Measurements from ENCODE around the gene BLM. TPM values are rescaled to one million over a fixed set of nuclear protein-coding genes. Genes with fewer than 3 reads are reported as not detected.

BLM gene
- total and polyA plus RNA-seq, 4 donors = 2.2 to 8.7 (median 3.8) TPM

DNA sequence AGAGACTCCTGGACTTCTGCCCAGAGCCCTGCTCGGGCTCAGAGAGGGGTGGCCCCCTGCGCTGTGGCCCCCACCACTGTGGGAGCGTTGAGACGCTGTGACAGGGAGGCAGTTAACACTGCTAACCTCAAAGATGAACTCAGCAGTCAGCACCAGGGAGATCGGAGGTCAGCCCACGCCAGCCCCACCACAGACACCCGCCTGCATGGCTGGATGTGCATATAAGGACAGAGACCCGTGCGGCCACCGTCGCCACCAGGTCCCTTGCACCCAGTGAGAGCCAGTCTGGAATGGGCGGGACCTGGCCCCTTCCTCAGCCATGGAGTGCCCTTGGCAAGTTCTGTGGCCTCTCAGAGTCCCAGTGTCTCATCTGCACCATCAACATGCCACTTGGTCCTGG lies 102.7 kb downstream of the BLM start:
- TF ChIP-seq, protein P1, sequence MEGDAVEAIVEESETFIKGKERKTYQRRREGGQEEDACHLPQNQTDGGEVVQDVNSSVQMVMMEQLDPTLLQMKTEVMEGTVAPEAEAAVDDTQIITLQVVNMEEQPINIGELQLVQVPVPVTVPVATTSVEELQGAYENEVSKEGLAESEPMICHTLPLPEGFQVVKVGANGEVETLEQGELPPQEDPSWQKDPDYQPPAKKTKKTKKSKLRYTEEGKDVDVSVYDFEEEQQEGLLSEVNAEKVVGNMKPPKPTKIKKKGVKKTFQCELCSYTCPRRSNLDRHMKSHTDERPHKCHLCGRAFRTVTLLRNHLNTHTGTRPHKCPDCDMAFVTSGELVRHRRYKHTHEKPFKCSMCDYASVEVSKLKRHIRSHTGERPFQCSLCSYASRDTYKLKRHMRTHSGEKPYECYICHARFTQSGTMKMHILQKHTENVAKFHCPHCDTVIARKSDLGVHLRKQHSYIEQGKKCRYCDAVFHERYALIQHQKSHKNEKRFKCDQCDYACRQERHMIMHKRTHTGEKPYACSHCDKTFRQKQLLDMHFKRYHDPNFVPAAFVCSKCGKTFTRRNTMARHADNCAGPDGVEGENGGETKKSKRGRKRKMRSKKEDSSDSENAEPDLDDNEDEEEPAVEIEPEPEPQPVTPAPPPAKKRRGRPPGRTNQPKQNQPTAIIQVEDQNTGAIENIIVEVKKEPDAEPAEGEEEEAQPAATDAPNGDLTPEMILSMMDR (IDR thresholded peaks at IDR 0.05; ENCODE audit: control extremely low read depth, extremely low read depth) = no peak
- Histone ChIP-seq H3K4me3 (no peak overlapping the region), H3K4me1 (ENCODE audit: control insufficient read depth in 5 of 5, insufficient read depth in 5 of 5, low read length in 5 of 5) (peaks cover 0 to 13% (median 2%) of the 10 kb centered on the region in 5 donors), H3K9ac (ENCODE audit: insufficient read depth in 1 of 2, low read length in 2 of 2) (no peak overlapping the region), H3K27me3 (ENCODE audit: control insufficient read depth in 3 of 3, insufficient read depth in 3 of 3, low read length in 2 of 3) (no peaks in the 10 kb centered on the region), H3K36me3 (ENCODE audit: control insufficient read depth in 4 of 4, insufficient read depth in 4 of 4, low read length in 4 of 4) (no peaks in the 10 kb centered on the region), H3K27ac (ENCODE audit: low read depth in 1 of 2, low read length in 1 of 2) (no peak overlapping the region), H3K9me3 (ENCODE audit: control insufficient read depth in 4 of 4, insufficient read depth in 3 of 4, low read length in 3 of 4) (no peaks in the 10 kb centered on the region)
- ATAC-seq (ENCODE audit: insufficient read depth, low FRiP score) (no peak), DNase-seq (no peak)
- 47 to 61% methylated on average over 12 of the region's 12 CpGs for WGBS, 2 donors

DNA sequence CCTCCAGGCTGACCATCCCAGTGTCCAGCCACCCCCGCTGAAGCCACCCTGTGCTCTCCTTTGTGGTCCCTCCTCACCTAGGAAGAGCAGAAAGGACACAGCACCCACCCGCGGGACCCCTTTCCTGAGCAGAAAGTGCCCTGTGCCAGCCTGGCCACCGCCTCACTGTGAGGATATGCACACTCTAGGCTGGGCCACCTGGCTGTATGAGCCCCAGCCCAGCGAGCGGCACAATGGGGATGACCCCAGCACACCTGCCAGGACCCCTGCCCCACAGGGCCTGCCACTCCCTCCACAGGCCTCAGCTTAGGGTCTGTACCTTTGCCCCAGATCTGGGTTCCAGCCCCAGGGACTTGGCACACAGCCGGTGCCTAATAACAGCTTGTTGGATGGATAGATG lies 103.3 kb downstream of the BLM start:
- Histone ChIP-seq H3K27me3 (ENCODE audit: control insufficient read depth in 3 of 3, insufficient read depth in 3 of 3, low read length in 2 of 3) (no peaks in the 10 kb centered on the region), H3K9ac (ENCODE audit: insufficient read depth in 1 of 2, low read length in 2 of 2) (no peak overlapping the region), H3K27ac (ENCODE audit: low read depth in 1 of 2, low read length in 1 of 2) (no peak overlapping the region), H3K36me3 (ENCODE audit: control insufficient read depth in 4 of 4, insufficient read depth in 4 of 4, low read length in 4 of 4) (no peaks in the 10 kb centered on the region), H3K4me1 (ENCODE audit: control insufficient read depth in 5 of 5, insufficient read depth in 5 of 5, low read length in 5 of 5) (peaks cover 0 to 13% (median 2%) of the 10 kb centered on the region in 5 donors), H3K4me3 (no peak overlapping the region), H3K9me3 (ENCODE audit: control insufficient read depth in 4 of 4, insufficient read depth in 3 of 4, low read length in 3 of 4) (no peaks in the 10 kb centered on the region)
- ATAC-seq (ENCODE audit: insufficient read depth, low FRiP score) (no peak), DNase-seq (no peak)
- WGBS, 2 donors = 89 to 96% methylated on average over 7 of the region's 7 CpGs
- TF ChIP-seq, protein P1 (IDR thresholded peaks at IDR 0.05; ENCODE audit: control extremely low read depth, extremely low read depth) = no peak

- WGBS, 2 donors = 77 to 83% methylated on average over 8 of the region's 8 CpGs
- DNase-seq (no peak), ATAC-seq (ENCODE audit: insufficient read depth, low FRiP score) (no peak)
- TF ChIP-seq, protein P1 (IDR thresholded peaks at IDR 0.05; ENCODE audit: control extremely low read depth, extremely low read depth) = no peak
- Histone ChIP-seq H3K36me3 (ENCODE audit: control insufficient read depth in 4 of 4, insufficient read depth in 4 of 4, low read length in 4 of 4) (no peaks in the 10 kb centered on the region), H3K4me1 (ENCODE audit: control insufficient read depth in 5 of 5, insufficient read depth in 5 of 5, low read length in 5 of 5) (peaks cover 0 to 13% (median 2%) of the 10 kb centered on the region in 5 donors), H3K9ac (ENCODE audit: insufficient read depth in 1 of 2, low read length in 2 of 2) (no peak overlapping the region), H3K4me3 (no peak overlapping the region), H3K27ac (ENCODE audit: low read depth in 1 of 2, low read length in 1 of 2) (no peak overlapping the region), H3K27me3 (ENCODE audit: control insufficient read depth in 3 of 3, insufficient read depth in 3 of 3, low read length in 2 of 3) (no peaks in the 10 kb centered on the region), H3K9me3 (ENCODE audit: control insufficient read depth in 4 of 4, insufficient read depth in 3 of 4, low read length in 3 of 4) (no peaks in the 10 kb centered on the region)
Measured at GRCh38 chr15:90822204-90822955, 105.2 kb downstream of the BLM start.

All from lung (tissue), 12 donors.